ENCODE results near the gene VWA8.

The VWA8 gene

GRCh38 chr13:41851351-41851750, 109.6 kb downstream of the VWA8 start:
- no peak for TF ChIP-seq CTCF (IDR thresholded peaks at IDR 0.05)
- H3K4me3 ChIP-seq: no peak overlapping the region
- DNase-seq: no peak
- H3K36me3 ChIP-seq: no peaks in the 10 kb centered on the region
- H3K4me1 ChIP-seq: peaks cover 0 to 21% (median 3%) of the 10 kb centered on the region in 4 donors
- no peaks in the 10 kb centered on the region for H3K27me3 ChIP-seq
- H3K27ac ChIP-seq: no peak overlapping the region
- H3K9me3 ChIP-seq: no peaks in the 10 kb centered on the region
- intact Hi-C loops (cut with DNase I; ENCODE audit: low total_unique reads): no loop called here

GRCh38 chr13:41848435-41849255, 112.3 kb downstream of the VWA8 start:
- no peaks in the 10 kb centered on the region for H3K9me3 ChIP-seq
- H3K27me3 ChIP-seq: no peaks in the 10 kb centered on the region
- intact Hi-C loops (cut with DNase I; ENCODE audit: low total_unique reads): no loop called here
- TF ChIP-seq CTCF (IDR thresholded peaks at IDR 0.05): no peak
- H3K36me3 ChIP-seq: no peaks in the 10 kb centered on the region
- H3K27ac ChIP-seq: peak overlapping the region; percentile 4 to 21
- no peak for DNase-seq
- no peak overlapping the region for H3K4me3 ChIP-seq
- H3K4me1 ChIP-seq: peaks cover 0 to 21% (median 3%) of the 10 kb centered on the region in 4 donors

DNA sequence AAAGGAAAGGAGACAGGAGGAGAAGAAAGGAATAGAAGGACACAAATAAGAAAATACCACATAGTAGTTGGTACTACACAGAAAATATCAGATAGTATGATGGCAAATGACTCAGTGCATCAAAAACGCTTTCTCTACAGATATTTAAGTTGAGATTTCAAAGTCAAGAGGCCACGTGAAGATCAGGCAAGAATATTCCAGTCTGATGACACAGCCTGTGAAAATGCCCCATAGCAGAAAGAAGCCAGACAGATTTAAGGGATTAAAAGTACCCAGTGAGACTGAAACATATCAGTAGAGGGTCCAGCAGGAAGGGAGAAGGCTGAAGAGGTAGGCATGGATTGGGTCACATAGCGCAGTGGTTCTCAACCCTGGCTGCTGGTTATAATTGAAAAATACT, 113.7 kb downstream of the VWA8 start:
- Histone ChIP-seq H3K9me3 (no peaks in the 10 kb centered on the region), H3K36me3 (no peaks in the 10 kb centered on the region), H3K4me3 (no peak overlapping the region), H3K27me3 (no peaks in the 10 kb centered on the region), H3K27ac (no peak overlapping the region), H3K4me1 (peaks cover 0 to 28% (median 3%) of the 10 kb centered on the region in 4 donors)
- no peak for DNase-seq
- intact Hi-C loops (cut with DNase I; ENCODE audit: low total_unique reads): no loop called here
- TF ChIP-seq CTCF (IDR thresholded peaks at IDR 0.05): no peak

GRCh38 chr13:41842036-41842620, 118.8 kb downstream of the VWA8 start:
- TF ChIP-seq CTCF (IDR thresholded peaks at IDR 0.05): no peak
- H3K27ac ChIP-seq: no peak overlapping the region
- no peaks in the 10 kb centered on the region for H3K36me3 ChIP-seq
- H3K4me3 ChIP-seq: no peak overlapping the region
- no peak for DNase-seq
- H3K27me3 ChIP-seq: no peaks in the 10 kb centered on the region
- intact Hi-C loops (cut with DNase I; ENCODE audit: low total_unique reads): no loop called here
- H3K4me1 ChIP-seq: peaks cover 0 to 13% (median 0%) of the 10 kb centered on the region in 4 donors
- no peaks in the 10 kb centered on the region for H3K9me3 ChIP-seq

GRCh38 chr13:41837629-41838028, 123.3 kb downstream of the VWA8 start:
- TF ChIP-seq CTCF (IDR thresholded peaks at IDR 0.05): no peak
- Histone ChIP-seq H3K4me3 (no peak overlapping the region), H3K27me3 (no peaks in the 10 kb centered on the region), H3K27ac (no peak overlapping the region), H3K9me3 (no peaks in the 10 kb centered on the region), H3K4me1 (peaks cover 0 to 11% (median 0%) of the 10 kb centered on the region in 4 donors), H3K36me3 (peaks cover 0 to 6% (median 0%) of the 10 kb centered on the region in 3 donors)
- intact Hi-C loops (cut with DNase I; ENCODE audit: low total_unique reads): no loop called here
- no peak for DNase-seq

All from tibial artery (tissue), 4 donors.